Transverse colon (tissue), 4 donors: Measurements from ENCODE around the gene PROM1. TPM values are rescaled to one million over a fixed set of nuclear protein-coding genes. Genes with fewer than 3 reads are reported as not detected.

Experiments
- DNase-seq: peaks from one replicate; pipeline ENCODE4 v3.0.0-alpha.2; 2019
- H3K27ac ChIP-seq, 4 donors: fragments of 200-600 bp; sonication (generic); 2 replicates each; pipeline ENCODE4 v1.5.1; 2016 to 2018; ENCODE audit warnings: inconsistent platforms in 4 of 4
- H3K27me3 ChIP-seq: fragments of 200-600 bp; sonication (generic); 2 replicates; pipeline ENCODE4 v1.5.1; 2017; ENCODE audit warnings: inconsistent platforms
- H3K36me3 ChIP-seq, 4 donors: fragments of 200-600 bp; sonication (generic); 2 replicates each; pipeline ENCODE4 v1.5.1; 2017 to 2019; ENCODE audit warnings: inconsistent platforms in 4 of 4
- H3K4me1 ChIP-seq, 4 donors: fragments of 200-600 bp; sonication (generic); 2 replicates each; pipeline ENCODE4 v1.5.1; 2017 to 2020; ENCODE audit warnings: inconsistent platforms in 4 of 4
- H3K4me3 ChIP-seq, 4 donors: fragments of 200-600 bp; sonication (generic); 1 replicate in 1 of 4; 2 replicates in 3 of 4; pipeline versions ENCODE4 v1.5.1 to v1.6.1; 2017 to 2019; ENCODE audit warnings: inconsistent platforms in 4 of 4
- H3K9me3 ChIP-seq, 2 donors: fragments of 200-600 bp; sonication (generic); 2 replicates each; pipeline ENCODE4 v1.5.1; 2017 to 2019; ENCODE audit warnings: inconsistent platforms in 2 of 2
- CTCF ChIP-seq, 5 experiments: fragments of 200-600 bp in 3 of 5; fragments of 450-650 bp in 2 of 5; sonication (generic) in 3 of 5; IDR thresholded peaks; 1 replicate in 2 of 5; 2 replicates in 3 of 5; pipeline ENCODE4 v1.5.1; 2016 to 2017; ENCODE audit warnings: antibody characterized with exemption in 5 of 5, inconsistent platforms in 3 of 5, mild to moderate bottlenecking in 2 of 5, moderate library complexity in 1 of 5
- EP300 ChIP-seq: sonication (generic); formaldehyde crosslinking; IDR thresholded peaks from one replicate; pipeline ENCODE4 v1.6.1; 2017; ENCODE audit warnings: antibody characterized with exemption, low read depth
- POLR2A ChIP-seq: fragments of 450-650 bp; IDR thresholded peaks from one replicate; pipeline ENCODE4 v1.6.1; 2016; ENCODE audit warnings: antibody characterized with exemption, mild to moderate bottlenecking, moderate library complexity
- POLR2AphosphoS5 ChIP-seq, 3 donors: sonication (generic); formaldehyde crosslinking; IDR thresholded peaks; one replicate each; pipeline ENCODE4 v1.6.1; 2016; ENCODE audit warnings: antibody characterized with exemption in 3 of 3
- WGBS, 2 donors: methylation state at CpG; one replicate each; pipeline ENCODE4 v1.1.5; 2018; ENCODE audit warnings: low coverage in 1 of 2; 5-methylcytosine and 5-hydroxymethylcytosine counted together
- in situ Hi-C, 4 donors: fragments of 200-750 bp; cut with MboI; loops; one replicate each; pipeline versions ENCODE4 v1.15.0 to v1.15.1; 2017; ENCODE audit warnings: low sequenced_read_pairs in 3 of 4, low pct_ligation_motif_present in 1 of 4, low pct_unique_long_range_greater_than_20kb in 1 of 4
- intact Hi-C: fragments of 100-400 bp; cut with DNase I; formaldehyde crosslinking; loops from one replicate; pipeline ENCODE4 v1.15.1; 2023; ENCODE audit warnings: low total_unique reads
- total RNA-seq, 4 donors: library from RNA; depleted of rRNA; stranded (reverse); fragments of >200 nt; gene quantifications; one replicate each; pipeline ENCODE4 v1.1.0, GENCODE V29; 2016

PROM1 gene
- total RNA-seq, 4 donors from 2014 or later = 35.2 to 236 (median 170) TPM

GRCh38 chr4:16000708-16001483 is 82.9 kb downstream of the PROM1 start:
- in situ Hi-C loops = no loop called here
- 60 to 76% methylated on average over 7 to 12 of the region's 12 CpGs for WGBS, 2 donors
- H3K27ac ChIP-seq = peak overlapping the region in 1 of 4 donors; percentile 15

GRCh38 chr4:15996773-15997172 is 87.0 kb downstream of the PROM1 start:
- DNase-seq = no peak
- in situ Hi-C loops (loop anchor here in 2 of 4 donors (10.0 to 25.0 kb wide), 2 partner anchors 192 to 509 kb away; no protein-coding TSS in a partner anchor), intact Hi-C loops (loop anchor here (5.0 kb wide), 1 partner anchor 114 kb away; no protein-coding TSS in a partner anchor)
- Histone ChIP-seq H3K4me3 (no peak overlapping the region), H3K36me3 (no peaks in the 10 kb centered on the region), H3K9me3 (no peaks in the 10 kb centered on the region), H3K27ac (no peak overlapping the region), H3K27me3 (no peaks in the 10 kb centered on the region), H3K4me1 (peaks cover 0 to 7% (median 5%) of the 10 kb centered on the region in 4 donors)
- TF ChIP-seq POLR2AphosphoS5 (IDR thresholded peaks at IDR 0.05) (no peak), CTCF (IDR thresholded peaks at IDR 0.05) (no peak), EP300 (no peak), POLR2A (no peak)
- WGBS, 2 donors = 56 to 68% methylated on average over 2 to 4 of the region's 4 CpGs

More at GRCh38 chr4:16000708-16001483, 82.9 kb downstream of the PROM1 start:
- H3K4me1 ChIP-seq = peaks cover 0 to 4% (median 0%) of the 10 kb centered on the region in 4 donors
- peaks cover 0 to 4% (median 0%) of the 10 kb centered on the region in 4 donors for H3K36me3 ChIP-seq
- H3K4me3 ChIP-seq = no peak overlapping the region
- no peaks in the 10 kb centered on the region for H3K9me3 ChIP-seq
- DNase-seq = no peak
- intact Hi-C loops = no loop called here
- TF ChIP-seq CTCF (IDR thresholded peaks at IDR 0.05) = no peak
- H3K27me3 ChIP-seq = no peaks in the 10 kb centered on the region

- Histone ChIP-seq H3K27ac (no peak overlapping the region), H3K27me3 (no peaks in the 10 kb centered on the region), H3K4me3 (no peak overlapping the region), H3K9me3 (no peaks in the 10 kb centered on the region), H3K4me1 (peaks cover 0 to 5% (median 4%) of the 10 kb centered on the region in 4 donors), H3K36me3 (no peaks in the 10 kb centered on the region)
- intact Hi-C loops = loop anchor here (5.0 kb wide), 1 partner anchor 114 kb away; no protein-coding TSS in a partner anchor
- no peak for TF ChIP-seq EP300
- no peak for TF ChIP-seq POLR2A
- WGBS, 2 donors = 48 to 62% methylated on average over 3 of the region's 3 CpGs
- in situ Hi-C loops = loop anchor here in 2 of 4 donors (10.0 to 25.0 kb wide), 2 partner anchors 191 to 509 kb away; no protein-coding TSS in a partner anchor
- no peak for DNase-seq
Observed at GRCh38 chr4:15995826-15996225, 88.0 kb downstream of the PROM1 start.

- TF ChIP-seq CTCF (IDR thresholded peaks at IDR 0.05) (no peak), EP300 (no peak), POLR2A (no peak), POLR2AphosphoS5 (IDR thresholded peaks at IDR 0.05) (no peak)
- intact Hi-C loops = no loop called here
- Histone ChIP-seq H3K27me3 (no peaks in the 10 kb centered on the region), H3K27ac (no peak overlapping the region), H3K36me3 (no peaks in the 10 kb centered on the region), H3K9me3 (no peaks in the 10 kb centered on the region), H3K4me3 (no peak overlapping the region), H3K4me1 (peaks cover 0 to 11% (median 4%) of the 10 kb centered on the region in 4 donors)
- 58 to 90% methylated on average over 1 to 2 of the region's 2 CpGs for WGBS, 2 donors
- in situ Hi-C loops = loop anchor here in 2 of 4 donors (10.0 to 25.0 kb wide), 2 partner anchors 187 to 505 kb away; no protein-coding TSS in a partner anchor
- DNase-seq = no peak
Observed at GRCh38 chr4:15992167-15992485, 91.7 kb downstream of the PROM1 start.
